ENCODE results near the gene FAM114A2. TPM values are rescaled to one million over a fixed set of nuclear protein-coding genes. Genes with fewer than 3 reads are reported as not detected.
A peak's percentile ranks its signal among the peaks of the same experiment; 100 is the strongest.

FAM114A2 gene
- total RNA-seq, 1 donor = 40.9 TPM

DNA sequence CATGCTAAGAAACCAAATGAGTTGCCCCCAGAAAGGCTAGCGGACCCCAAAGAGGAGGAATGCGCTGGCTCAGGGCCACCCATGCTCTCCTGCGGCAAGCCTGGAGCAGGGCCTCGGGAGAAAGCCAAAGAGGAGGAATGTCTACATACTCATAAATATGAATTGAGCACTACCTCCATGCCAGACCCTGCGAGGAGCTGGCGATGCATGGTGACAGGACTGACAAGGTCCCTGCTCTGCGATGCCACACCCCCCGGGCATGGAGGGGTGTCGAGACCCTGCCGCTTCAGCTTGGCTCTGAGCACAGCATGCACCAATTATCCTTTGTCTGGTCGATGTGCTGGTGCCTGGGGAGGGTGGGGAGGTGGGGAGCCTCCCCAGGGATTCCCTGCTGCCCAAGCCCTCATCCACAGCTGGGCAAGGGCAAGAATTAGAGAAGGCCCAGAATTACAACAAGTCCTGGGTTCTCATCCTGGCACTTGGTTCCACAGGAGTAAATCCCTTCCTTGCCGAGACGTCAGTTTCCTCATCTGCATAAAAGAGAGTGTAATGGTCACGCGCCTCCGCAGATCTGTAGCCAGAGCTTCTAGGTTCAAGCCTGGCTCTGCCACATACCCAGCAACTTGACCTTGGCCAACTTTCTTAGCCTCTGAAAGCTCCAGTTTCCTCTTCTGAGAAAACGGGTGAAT is 74.4 kb downstream of the FAM114A2 start:
- no peaks in the 10 kb centered on the region for H3K36me3 ChIP-seq (ENCODE audit: insufficient read depth, low read length)
- H3K79me2 ChIP-seq (ENCODE audit: insufficient read depth, low read length) = no peaks in the 10 kb centered on the region
- peaks cover 6% of the 10 kb centered on the region for H3K4me1 ChIP-seq (ENCODE audit: insufficient read depth, low read length)
- peak overlapping the region; percentile 65 for H3K4me2 ChIP-seq (ENCODE audit: insufficient read depth, low read length)
- TF ChIP-seq CTCF (IDR thresholded peaks at IDR 0.05; ENCODE audit: extremely low read depth, low read depth, low read length) = no peak
- no peak overlapping the region for H3K27ac ChIP-seq (ENCODE audit: low read depth, low read length)
- peaks cover 3% of the 10 kb centered on the region for H3K27me3 ChIP-seq (ENCODE audit: insufficient read depth, low read length)
- H2AFZ ChIP-seq (ENCODE audit: low read length) = peak overlapping the region; percentile 58
- no peaks in the 10 kb centered on the region for H4K20me1 ChIP-seq (ENCODE audit: insufficient read depth, low read length)
- no peaks in the 10 kb centered on the region for H3K9me3 ChIP-seq (ENCODE audit: low read depth, low read length)
- no peak for DNase-seq (ENCODE audit: insufficient read length, low spot score, missing footprints)
- H3K4me3 ChIP-seq (ENCODE audit: insufficient read depth, low read length) = no peak overlapping the region

GRCh38 chr5:153960269-153961215 is 78.2 kb downstream of the FAM114A2 start:
- Histone ChIP-seq H3K79me2 (ENCODE audit: insufficient read depth, low read length) (no peaks in the 10 kb centered on the region), H3K4me2 (ENCODE audit: insufficient read depth, low read length) (no peak overlapping the region), H4K20me1 (ENCODE audit: insufficient read depth, low read length) (no peaks in the 10 kb centered on the region), H2AFZ (ENCODE audit: low read length) (peak overlapping the region; percentile 30), H3K27me3 (ENCODE audit: insufficient read depth, low read length) (no peaks in the 10 kb centered on the region), H3K4me1 (ENCODE audit: insufficient read depth, low read length) (peaks cover 6% of the 10 kb centered on the region), H3K9me3 (ENCODE audit: low read depth, low read length) (no peaks in the 10 kb centered on the region), H3K4me3 (ENCODE audit: insufficient read depth, low read length) (no peak overlapping the region), H3K27ac (ENCODE audit: low read depth, low read length) (no peak overlapping the region), H3K36me3 (ENCODE audit: insufficient read depth, low read length) (no peaks in the 10 kb centered on the region)
- no peak for DNase-seq (ENCODE audit: insufficient read length, low spot score, missing footprints)
- TF ChIP-seq CTCF (IDR thresholded peaks at IDR 0.05; ENCODE audit: extremely low read depth, low read depth, low read length) = no peak

DNA sequence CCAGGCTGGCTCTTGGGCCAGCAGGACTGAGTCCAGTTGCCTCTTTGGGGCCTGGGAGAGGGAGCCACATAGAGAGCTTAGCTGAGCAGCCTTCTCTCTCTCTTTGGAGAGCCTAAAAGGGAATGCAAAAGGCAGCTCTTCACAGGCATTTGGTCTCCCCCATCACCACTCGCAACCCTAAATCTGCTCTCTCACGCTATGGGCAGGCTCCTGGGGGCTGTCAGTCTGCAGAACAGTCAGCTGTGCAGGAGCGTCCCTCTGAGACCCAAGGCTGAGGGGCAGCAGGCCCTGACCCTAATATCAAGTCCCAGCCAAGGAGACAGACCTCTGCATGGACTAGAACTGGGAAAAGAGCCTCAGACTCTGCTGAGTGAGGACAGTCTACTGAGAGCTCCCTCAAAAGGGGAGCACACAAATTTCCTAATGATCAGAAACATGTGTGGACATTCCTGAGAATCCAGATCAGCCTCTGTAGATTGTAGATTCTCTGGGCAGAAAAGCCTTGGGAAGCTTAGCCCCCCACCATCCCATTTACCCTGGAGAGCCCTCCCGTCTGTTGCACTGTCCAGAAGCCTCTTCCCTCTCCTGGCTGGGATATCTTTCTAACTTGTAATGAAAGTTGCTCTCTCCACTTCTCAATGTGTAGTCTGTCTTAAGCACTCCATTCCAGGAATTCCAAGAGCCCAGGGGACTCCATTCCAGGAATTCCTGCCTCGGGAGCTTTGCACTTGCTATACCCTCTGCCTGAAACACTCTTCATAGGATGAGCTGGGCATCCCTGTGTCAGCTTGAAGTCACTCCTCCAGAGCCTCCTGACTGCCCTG is 79.4 kb downstream of the FAM114A2 start:
- H3K79me2 ChIP-seq (ENCODE audit: insufficient read depth, low read length) = no peaks in the 10 kb centered on the region
- TF ChIP-seq CTCF (IDR thresholded peaks at IDR 0.05; ENCODE audit: extremely low read depth, low read depth, low read length) = no peak
- no peak overlapping the region for H2AFZ ChIP-seq (ENCODE audit: low read length)
- H3K27me3 ChIP-seq (ENCODE audit: insufficient read depth, low read length) = no peaks in the 10 kb centered on the region
- DNase-seq (ENCODE audit: insufficient read length, low spot score, missing footprints) = no peak
- H3K4me1 ChIP-seq (ENCODE audit: insufficient read depth, low read length) = peaks cover 6% of the 10 kb centered on the region
- no peak overlapping the region for H3K4me2 ChIP-seq (ENCODE audit: insufficient read depth, low read length)
- H3K4me3 ChIP-seq (ENCODE audit: insufficient read depth, low read length) = no peak overlapping the region
- no peak overlapping the region for H3K27ac ChIP-seq (ENCODE audit: low read depth, low read length)
- no peaks in the 10 kb centered on the region for H4K20me1 ChIP-seq (ENCODE audit: insufficient read depth, low read length)
- no peaks in the 10 kb centered on the region for H3K9me3 ChIP-seq (ENCODE audit: low read depth, low read length)
- H3K36me3 ChIP-seq (ENCODE audit: insufficient read depth, low read length) = no peaks in the 10 kb centered on the region

Data from osteoblast (primary cell).